Measurements from ENCODE around the gene PALM. TPM values are rescaled to one million over a fixed set of nuclear protein-coding genes. Genes with fewer than 3 reads are reported as not detected.

PALM gene
- total RNA-seq, 4 donors from 2014 or later, result 19.4 to 45.4 (median 24.2) TPM

DNA sequence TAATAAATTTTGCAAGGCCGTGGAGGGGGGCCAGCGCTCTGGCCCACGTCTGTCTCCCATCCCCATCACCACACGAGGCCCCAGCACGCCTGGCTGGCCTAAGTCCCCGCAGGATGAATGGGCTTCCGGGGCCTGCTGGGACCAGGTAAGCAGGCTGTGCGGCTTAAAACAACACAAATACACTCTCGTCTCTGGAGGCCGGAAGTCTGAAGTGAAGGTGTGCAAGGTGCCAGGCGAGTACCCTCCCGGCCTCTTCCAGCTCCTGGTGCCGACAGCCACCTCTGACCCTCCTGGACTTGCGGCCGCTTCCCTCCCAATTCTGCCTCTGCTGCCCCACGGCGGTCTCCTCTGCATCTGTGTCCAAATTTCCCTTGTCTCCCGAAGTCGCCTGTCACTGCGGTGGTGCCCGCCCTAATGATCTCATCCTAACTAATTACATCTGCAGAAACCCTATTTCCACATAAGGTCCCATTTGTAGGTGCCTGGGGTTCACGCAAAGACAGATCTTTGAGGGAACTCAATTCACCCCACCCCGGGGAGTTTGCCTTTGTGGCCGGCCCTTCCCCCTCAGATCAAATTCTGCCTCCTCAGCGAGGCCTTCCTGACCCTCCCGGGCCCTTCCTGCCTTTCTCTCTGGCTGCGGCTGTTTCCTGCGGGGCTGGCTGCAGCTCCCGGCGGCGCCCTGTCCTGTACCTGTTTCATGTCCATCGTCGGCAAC, 80.4 kb downstream of the PALM start:
- 35% methylated on average over 19 of the region's 33 CpGs for WGBS
- DNase-seq (ENCODE audit: low spot score in 2 of 2), result no peak
- Histone ChIP-seq H3K27ac (peak overlapping the region; percentile 81), H3K4me3 (peak overlapping the region; percentile 6), H3K9me3 (no peaks in the 10 kb centered on the region), H3K4me1 (peaks cover 36% of the 10 kb centered on the region), H3K36me3 (no peaks in the 10 kb centered on the region), H3K27me3 (no peaks in the 10 kb centered on the region)
- no peak for TF ChIP-seq POLR2AphosphoS5 (IDR thresholded peaks at IDR 0.05)
- no peak for TF ChIP-seq EP300 (IDR thresholded peaks at IDR 0.05)
- TF ChIP-seq, protein P1, sequence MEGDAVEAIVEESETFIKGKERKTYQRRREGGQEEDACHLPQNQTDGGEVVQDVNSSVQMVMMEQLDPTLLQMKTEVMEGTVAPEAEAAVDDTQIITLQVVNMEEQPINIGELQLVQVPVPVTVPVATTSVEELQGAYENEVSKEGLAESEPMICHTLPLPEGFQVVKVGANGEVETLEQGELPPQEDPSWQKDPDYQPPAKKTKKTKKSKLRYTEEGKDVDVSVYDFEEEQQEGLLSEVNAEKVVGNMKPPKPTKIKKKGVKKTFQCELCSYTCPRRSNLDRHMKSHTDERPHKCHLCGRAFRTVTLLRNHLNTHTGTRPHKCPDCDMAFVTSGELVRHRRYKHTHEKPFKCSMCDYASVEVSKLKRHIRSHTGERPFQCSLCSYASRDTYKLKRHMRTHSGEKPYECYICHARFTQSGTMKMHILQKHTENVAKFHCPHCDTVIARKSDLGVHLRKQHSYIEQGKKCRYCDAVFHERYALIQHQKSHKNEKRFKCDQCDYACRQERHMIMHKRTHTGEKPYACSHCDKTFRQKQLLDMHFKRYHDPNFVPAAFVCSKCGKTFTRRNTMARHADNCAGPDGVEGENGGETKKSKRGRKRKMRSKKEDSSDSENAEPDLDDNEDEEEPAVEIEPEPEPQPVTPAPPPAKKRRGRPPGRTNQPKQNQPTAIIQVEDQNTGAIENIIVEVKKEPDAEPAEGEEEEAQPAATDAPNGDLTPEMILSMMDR (IDR thresholded peaks at IDR 0.05), result no peak
- no peak for TF ChIP-seq POLR2A (IDR thresholded peaks at IDR 0.05)

DNA sequence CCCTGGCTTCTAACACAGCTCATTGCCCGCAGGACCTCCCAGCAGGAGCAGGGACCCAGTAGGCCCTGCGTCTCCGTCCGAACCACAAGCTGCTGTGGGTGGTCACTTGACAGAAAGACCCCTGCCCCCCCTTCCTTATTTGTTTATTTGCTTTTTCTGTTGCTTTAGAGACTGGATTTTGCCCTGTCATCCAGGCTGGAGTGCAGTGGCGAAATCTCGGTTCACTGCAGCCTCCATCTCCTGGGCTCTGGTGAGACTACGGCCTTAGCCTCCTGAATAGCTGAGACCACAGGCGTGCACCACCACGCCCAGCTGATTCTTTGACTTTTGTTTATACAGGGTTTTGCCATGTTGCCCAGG, 80.9 kb downstream of the PALM start:
- no peaks in the 10 kb centered on the region for H3K9me3 ChIP-seq
- 73% methylated on average over 9 of the region's 9 CpGs for WGBS
- no peak for DNase-seq (ENCODE audit: low spot score in 2 of 2)
- TF ChIP-seq, protein P1 (IDR thresholded peaks at IDR 0.05), result no peak
- TF ChIP-seq POLR2A (IDR thresholded peaks at IDR 0.05), result no peak
- no peak for TF ChIP-seq POLR2AphosphoS5 (IDR thresholded peaks at IDR 0.05)
- no peak for TF ChIP-seq EP300 (IDR thresholded peaks at IDR 0.05)
- peak overlapping the region; percentile 6 for H3K4me3 ChIP-seq
- H3K4me1 ChIP-seq, result peaks cover 36% of the 10 kb centered on the region
- no peaks in the 10 kb centered on the region for H3K27me3 ChIP-seq
- no peaks in the 10 kb centered on the region for H3K36me3 ChIP-seq
- H3K27ac ChIP-seq, result peak overlapping the region; percentile 81

DNA sequence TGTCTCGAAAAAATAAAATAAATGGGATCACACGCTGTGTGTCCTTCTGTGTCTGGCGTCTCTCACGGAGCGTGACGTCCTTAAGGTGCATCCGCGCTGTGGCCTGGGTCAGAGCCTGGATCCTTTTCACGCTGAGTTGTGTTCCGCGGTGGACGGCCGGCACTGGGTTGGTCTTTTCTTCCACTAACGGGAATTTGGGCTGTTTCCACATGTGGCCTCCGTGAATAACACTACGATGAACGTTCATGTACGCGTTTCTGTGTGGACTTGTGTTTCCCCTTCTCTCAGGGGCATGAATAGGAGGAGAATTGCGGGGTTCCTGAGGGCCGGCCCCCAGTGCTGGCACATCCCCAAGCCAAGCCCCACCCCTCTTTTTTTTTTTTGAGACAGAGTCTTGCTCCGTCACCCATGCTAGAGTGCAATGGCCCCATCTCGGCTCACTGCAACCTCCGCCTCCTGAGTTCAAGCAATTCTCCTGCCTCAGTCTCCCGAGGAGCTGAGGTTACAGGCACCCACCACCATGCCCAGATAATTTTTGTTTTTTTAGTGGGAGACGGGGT, 82.4 kb downstream of the PALM start:
- no peaks in the 10 kb centered on the region for H3K27me3 ChIP-seq
- no peak for DNase-seq (ENCODE audit: low spot score in 2 of 2)
- no peak overlapping the region for H3K4me3 ChIP-seq
- 90% methylated on average over 26 of the region's 26 CpGs for WGBS
- no peaks in the 10 kb centered on the region for H3K36me3 ChIP-seq
- no peaks in the 10 kb centered on the region for H3K9me3 ChIP-seq
- H3K4me1 ChIP-seq, result peaks cover 45% of the 10 kb centered on the region
- peak overlapping the region; percentile 48 for H3K27ac ChIP-seq
- no peak for TF ChIP-seq EP300 (IDR thresholded peaks at IDR 0.05)
- TF ChIP-seq POLR2AphosphoS5 (IDR thresholded peaks at IDR 0.05), result no peak
- TF ChIP-seq, protein P1 (IDR thresholded peaks at IDR 0.05), result no peak
- no peak for TF ChIP-seq POLR2A (IDR thresholded peaks at IDR 0.05)

DNA sequence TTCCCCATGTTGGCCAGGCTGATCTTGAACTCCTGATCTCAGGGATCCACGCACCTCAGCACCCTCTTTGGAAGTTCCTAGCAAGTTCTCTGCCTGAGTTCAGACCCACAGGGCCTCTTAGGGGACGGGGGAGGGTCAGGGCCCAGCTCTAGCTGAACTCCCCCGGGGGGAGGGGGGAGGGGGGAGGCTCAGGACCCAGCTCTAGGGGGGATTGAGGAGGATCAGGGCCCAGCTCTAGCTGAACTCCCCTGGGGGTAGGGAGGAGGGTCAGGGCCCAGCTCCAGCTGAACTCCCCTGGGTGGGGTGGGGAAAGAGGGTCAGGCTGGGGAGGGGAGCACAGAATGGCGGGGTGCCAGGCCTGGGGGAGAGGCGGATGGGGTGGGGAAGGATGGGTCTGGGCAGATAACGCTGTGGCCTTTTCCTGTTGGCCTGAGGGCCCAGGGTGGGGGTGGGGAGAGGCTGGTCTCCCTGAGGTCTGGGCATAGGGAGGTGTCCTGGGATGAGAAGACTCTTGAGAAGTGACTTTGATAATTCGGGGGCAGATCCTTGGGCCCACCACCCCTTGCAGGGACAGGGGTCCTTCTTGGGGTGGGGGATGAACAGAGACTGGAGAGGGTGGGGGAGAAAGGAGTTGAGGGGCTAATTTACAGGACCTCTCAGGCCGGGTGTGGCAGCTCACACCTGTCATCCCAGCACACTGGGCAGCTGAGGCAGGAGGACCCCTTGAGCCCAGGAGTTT, 83.0 kb downstream of the PALM start:
- Histone ChIP-seq H3K27me3 (no peaks in the 10 kb centered on the region), H3K9me3 (no peaks in the 10 kb centered on the region), H3K36me3 (no peaks in the 10 kb centered on the region), H3K4me1 (peaks cover 50% of the 10 kb centered on the region), H3K27ac (peak overlapping the region; percentile 48), H3K4me3 (no peak overlapping the region)
- TF ChIP-seq POLR2AphosphoS5 (IDR thresholded peaks at IDR 0.05) (no peak), EP300 (IDR thresholded peaks at IDR 0.05) (no peak), POLR2A (IDR thresholded peaks at IDR 0.05) (no peak)
- TF ChIP-seq, protein P1 (IDR thresholded peaks at IDR 0.05), result no peak
- 55% methylated on average over 8 of the region's 8 CpGs for WGBS
- no peak for DNase-seq (ENCODE audit: low spot score in 2 of 2)

DNA sequence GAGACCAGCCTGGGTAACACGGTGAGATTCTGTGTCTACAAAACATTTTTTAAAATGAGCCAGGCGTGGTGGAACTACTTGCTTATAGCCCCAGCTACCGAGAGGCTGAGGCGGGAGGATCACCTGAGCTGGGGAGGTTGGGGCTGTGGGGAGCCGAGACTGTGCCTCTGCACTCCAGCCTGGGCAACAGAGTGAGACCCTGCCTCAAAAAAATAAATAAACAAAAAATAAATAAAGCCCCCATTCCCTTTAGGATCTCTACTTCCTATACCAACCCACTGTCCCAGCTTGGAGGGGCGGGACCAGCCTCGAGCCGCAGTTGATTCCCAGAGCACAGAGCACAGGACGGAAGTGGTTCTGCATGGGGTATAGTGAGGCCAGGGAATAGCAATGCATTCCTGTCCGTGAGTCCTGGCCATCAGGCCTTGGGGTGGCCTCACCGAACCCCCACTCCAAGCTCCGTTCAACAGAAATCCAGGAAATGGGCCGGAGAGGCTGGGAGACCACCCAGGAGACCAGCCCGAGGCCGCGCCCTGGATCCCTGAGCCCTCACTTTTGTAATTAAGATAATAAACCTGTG, 83.7 kb downstream of the PALM start:
- TF ChIP-seq EP300 (IDR thresholded peaks at IDR 0.05) (no peak), POLR2A (IDR thresholded peaks at IDR 0.05) (no peak), POLR2AphosphoS5 (IDR thresholded peaks at IDR 0.05) (no peak)
- TF ChIP-seq, protein P1 (IDR thresholded peaks at IDR 0.05), result no peak
- no peak overlapping the region for H3K27ac ChIP-seq
- no peaks in the 10 kb centered on the region for H3K9me3 ChIP-seq
- H3K4me1 ChIP-seq, result peaks cover 50% of the 10 kb centered on the region
- WGBS, result 66% methylated on average over 13 of the region's 16 CpGs
- H3K27me3 ChIP-seq, result no peaks in the 10 kb centered on the region
- no peak overlapping the region for H3K4me3 ChIP-seq
- H3K36me3 ChIP-seq, result no peaks in the 10 kb centered on the region
- DNase-seq (ENCODE audit: low spot score in 2 of 2), result no peak

All from suprapubic skin (tissue), 4 donors.